Memory B cell (primary cell): ENCODE data around the gene MYLK.
"Not testable (repeated sequence)": the region's sequence is repeated elsewhere in the genome, so short reads cannot be mapped to it uniquely, and the experiment has no call there.

Experiments used
- ATAC-seq: fragments of 150-1000 bp; cut with Tn5 transposase; 2 replicates; pipeline ENCODE4 v1.10.0; 2021; ENCODE audit warnings: low read depth, mild to moderate bottlenecking, moderate library complexity
- DNase-seq, 2 donors: peaks; one replicate each; pipeline ENCODE4 v3.0.0; 2022; ENCODE audit warnings: low spot score in 2 of 2
- H3K27ac Mint-ChIP-seq: one replicate; pipeline ENCODE4 v1.8.0; 2022; ENCODE audit warnings: mild to moderate bottlenecking, moderate library complexity, mixed read lengths
- H3K27me3 Mint-ChIP-seq: one replicate; pipeline ENCODE4 v1.8.0; 2022; ENCODE audit warnings: mixed read lengths
- H3K36me3 Mint-ChIP-seq: one replicate; pipeline ENCODE4 v1.8.0; 2022; ENCODE audit warnings: mild to moderate bottlenecking, mixed read lengths
- H3K4me1 Mint-ChIP-seq: one replicate; pipeline ENCODE4 v1.8.0; 2022; ENCODE audit warnings: mixed read lengths
- H3K4me3 Mint-ChIP-seq: one replicate; pipeline ENCODE4 v1.8.0; 2022; ENCODE audit warnings: mild to moderate bottlenecking, moderate library complexity, mixed read lengths
- H3K9me3 Mint-ChIP-seq: one replicate; pipeline ENCODE4 v1.8.0; 2022; ENCODE audit warnings: mixed read lengths

Gene MYLK

DNA sequence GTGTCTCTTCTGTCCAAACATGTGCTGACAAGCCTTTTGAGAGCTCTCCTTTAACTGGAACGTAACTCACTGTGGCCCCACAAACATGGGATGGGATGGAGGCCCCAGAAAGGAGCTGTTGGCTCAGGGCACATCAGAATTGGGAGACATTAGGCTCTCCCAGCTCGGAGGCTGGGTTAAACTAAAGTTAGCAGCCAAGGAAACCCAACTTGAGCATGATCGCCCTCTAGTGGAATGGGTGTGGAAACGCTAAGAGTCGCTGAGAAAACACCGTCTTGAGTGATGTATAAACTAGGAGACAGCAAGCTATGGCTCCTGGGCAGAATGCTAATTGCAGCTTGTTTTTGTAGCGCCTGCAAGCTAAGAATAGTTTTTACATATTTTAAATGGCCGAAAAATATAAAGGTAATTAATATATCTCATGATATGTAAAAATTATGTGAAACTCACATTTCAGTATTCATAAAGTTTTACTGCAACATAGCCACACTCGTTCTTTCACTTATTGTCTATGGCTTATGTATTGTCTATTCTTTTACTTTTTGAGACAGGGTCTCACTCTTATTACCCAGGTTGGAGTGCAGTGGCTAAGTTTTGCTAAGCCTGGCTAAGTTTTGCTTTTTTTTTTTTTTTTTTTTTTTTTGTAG lies 160.5 kb downstream of the MYLK start:
- H3K36me3 Mint-ChIP-seq = no peaks in the 10 kb centered on the region
- no peak overlapping the region for H3K27ac Mint-ChIP-seq
- peak; percentile 60 for ATAC-seq
- peak; percentile 44 to 52 for DNase-seq
- no peaks in the 10 kb centered on the region for H3K9me3 Mint-ChIP-seq
- H3K27me3 Mint-ChIP-seq = peaks cover 12% of the 10 kb centered on the region
- no peak overlapping the region for H3K4me3 Mint-ChIP-seq
- H3K4me1 Mint-ChIP-seq = peaks cover 7% of the 10 kb centered on the region

- Mint-ChIP-seq H3K4me1 (peaks cover 7% of the 10 kb centered on the region), H3K4me3 (no peak overlapping the region), H3K27me3 (peaks cover 12% of the 10 kb centered on the region), H3K9me3 (no peaks in the 10 kb centered on the region), H3K36me3 (no peaks in the 10 kb centered on the region), H3K27ac (no peak overlapping the region)
- DNase-seq (no peak), ATAC-seq (no peak)
Observed at GRCh38 chr3:123723070-123723469, 161.1 kb downstream of the MYLK start.

DNA sequence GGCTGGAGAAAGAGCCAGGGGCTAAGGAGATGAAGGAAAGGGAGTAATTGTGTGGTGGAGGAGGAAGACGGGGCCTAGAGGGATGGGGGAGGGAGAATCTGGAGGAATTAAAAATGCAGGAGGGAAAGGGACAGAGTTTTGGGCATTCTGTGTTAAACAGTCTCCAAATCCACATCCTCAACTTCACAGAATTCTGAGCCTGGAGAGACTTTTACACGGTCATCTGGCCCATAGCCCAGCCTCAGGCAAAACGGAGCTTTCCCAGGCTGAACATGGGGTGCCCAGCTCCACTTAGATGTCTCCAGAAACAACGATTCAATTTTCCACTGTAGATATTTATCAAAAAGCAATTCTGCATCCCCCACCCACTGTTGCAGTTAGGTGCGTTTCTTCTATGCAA lies 161.7 kb downstream of the MYLK start:
- Mint-ChIP-seq H3K4me3 (no peak overlapping the region), H3K27ac (no peak overlapping the region), H3K4me1 (peaks cover 7% of the 10 kb centered on the region), H3K36me3 (no peaks in the 10 kb centered on the region), H3K9me3 (no peaks in the 10 kb centered on the region), H3K27me3 (peaks cover 8% of the 10 kb centered on the region)
- no peak for ATAC-seq
- no peak for DNase-seq

GRCh38 chr3:123722021-123722420 lies 162.1 kb downstream of the MYLK start:
- H3K4me3 Mint-ChIP-seq = no peak overlapping the region
- H3K4me1 Mint-ChIP-seq = peaks cover 7% of the 10 kb centered on the region
- ATAC-seq = no peak
- H3K27me3 Mint-ChIP-seq = peaks cover 6% of the 10 kb centered on the region
- no peak for DNase-seq
- no peaks in the 10 kb centered on the region for H3K9me3 Mint-ChIP-seq
- no peak overlapping the region for H3K27ac Mint-ChIP-seq
- H3K36me3 Mint-ChIP-seq = no peaks in the 10 kb centered on the region

DNA sequence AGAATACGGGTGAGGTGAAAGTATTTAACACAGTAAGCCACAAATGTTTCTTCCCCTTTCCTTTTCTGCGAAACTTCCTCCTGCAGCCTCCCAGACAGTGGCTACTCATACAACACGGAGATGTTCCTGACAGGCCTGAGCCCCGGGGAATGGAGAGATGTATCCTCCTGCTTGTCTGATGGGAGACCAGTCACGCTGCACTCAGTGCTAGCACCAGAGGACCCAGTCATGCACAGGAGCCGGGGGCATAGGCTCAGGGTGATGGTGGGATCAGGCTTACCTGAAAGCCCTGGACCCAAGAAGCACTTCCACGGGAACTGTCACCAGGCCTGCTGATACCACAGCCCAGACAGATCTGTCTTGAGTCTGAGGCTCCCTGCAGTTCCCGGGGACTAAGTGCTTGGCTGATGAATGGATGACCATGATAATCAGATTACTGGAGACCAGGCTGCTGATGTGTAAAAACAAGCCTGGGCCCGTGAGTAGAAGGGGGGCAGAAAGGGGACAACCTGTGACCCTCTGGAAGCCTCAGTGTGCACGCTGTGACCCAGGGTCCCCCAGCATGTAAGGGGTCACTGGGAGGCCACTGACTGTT lies 162.9 kb downstream of the MYLK start:
- H3K36me3 Mint-ChIP-seq, H3K27me3 Mint-ChIP-seq, H3K9me3 Mint-ChIP-seq, ATAC-seq, H3K27ac Mint-ChIP-seq, DNase-seq, H3K4me1 Mint-ChIP-seq, H3K4me3 Mint-ChIP-seq: not testable (repeated sequence)

GRCh38 chr3:123720638-123721037 lies 163.5 kb downstream of the MYLK start:
- no peak for DNase-seq
- H3K27me3 Mint-ChIP-seq = peaks cover 5% of the 10 kb centered on the region
- H3K9me3 Mint-ChIP-seq = no peaks in the 10 kb centered on the region
- no peak overlapping the region for H3K4me3 Mint-ChIP-seq
- H3K27ac Mint-ChIP-seq = no peak overlapping the region
- H3K36me3 Mint-ChIP-seq = no peaks in the 10 kb centered on the region
- peaks cover 7% of the 10 kb centered on the region for H3K4me1 Mint-ChIP-seq
- no peak for ATAC-seq

DNA sequence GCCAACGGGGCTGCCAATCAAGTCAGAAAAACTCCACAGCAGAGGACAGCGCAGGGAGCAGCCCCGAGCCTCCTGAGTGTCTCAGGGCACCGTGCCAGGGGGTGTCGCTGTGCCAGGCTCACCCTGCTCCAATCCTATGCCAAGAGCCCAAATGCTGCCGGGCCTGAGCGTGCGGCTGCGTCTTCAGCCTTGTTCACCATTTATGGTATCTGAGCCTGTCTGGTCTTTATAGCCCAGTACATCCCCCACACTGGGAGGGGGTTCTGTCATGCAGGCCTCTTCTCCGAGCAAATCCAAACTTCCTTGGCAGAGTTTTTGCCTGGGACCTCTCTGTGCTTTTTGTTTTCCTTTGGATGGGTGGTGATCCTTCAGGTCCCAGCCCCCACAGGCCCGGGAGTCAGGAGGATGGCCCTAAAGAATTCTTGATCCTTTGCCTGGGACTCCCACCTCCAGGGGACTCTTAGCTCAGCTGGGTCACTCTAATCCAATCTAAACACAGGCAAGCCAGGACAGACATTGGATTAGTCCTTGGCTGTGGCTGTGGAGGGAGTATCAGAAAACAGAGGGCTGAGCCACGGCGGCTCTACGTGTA lies 164.2 kb downstream of the MYLK start:
- no peak for DNase-seq
- peaks cover 5% of the 10 kb centered on the region for H3K27me3 Mint-ChIP-seq
- ATAC-seq = no peak

GRCh38 chr3:123719061-123719756 lies 164.9 kb downstream of the MYLK start:
- not testable (repeated sequence) for H3K9me3 Mint-ChIP-seq, H3K27me3 Mint-ChIP-seq, H3K36me3 Mint-ChIP-seq, H3K4me3 Mint-ChIP-seq, H3K27ac Mint-ChIP-seq
- H3K4me1 Mint-ChIP-seq = peaks cover 10% of the 10 kb centered on the region
- DNase-seq (peak; percentile 31 to 43), ATAC-seq (peak; percentile 59)

More for the DNA sequence above, 164.2 kb downstream of the MYLK start:
- peaks cover 7% of the 10 kb centered on the region for H3K4me1 Mint-ChIP-seq
- no peak overlapping the region for H3K27ac Mint-ChIP-seq
- H3K9me3 Mint-ChIP-seq = no peaks in the 10 kb centered on the region
- no peak overlapping the region for H3K4me3 Mint-ChIP-seq
- H3K36me3 Mint-ChIP-seq = no peaks in the 10 kb centered on the region

GRCh38 chr3:123718108-123718507 lies 166.0 kb downstream of the MYLK start:
- Mint-ChIP-seq H3K27ac (no peak overlapping the region), H3K4me1 (peaks cover 8% of the 10 kb centered on the region), H3K27me3 (peaks cover 9% of the 10 kb centered on the region), H3K9me3 (no peaks in the 10 kb centered on the region), H3K4me3 (no peak overlapping the region), H3K36me3 (no peaks in the 10 kb centered on the region)
- no peak for DNase-seq
- no peak for ATAC-seq

DNA sequence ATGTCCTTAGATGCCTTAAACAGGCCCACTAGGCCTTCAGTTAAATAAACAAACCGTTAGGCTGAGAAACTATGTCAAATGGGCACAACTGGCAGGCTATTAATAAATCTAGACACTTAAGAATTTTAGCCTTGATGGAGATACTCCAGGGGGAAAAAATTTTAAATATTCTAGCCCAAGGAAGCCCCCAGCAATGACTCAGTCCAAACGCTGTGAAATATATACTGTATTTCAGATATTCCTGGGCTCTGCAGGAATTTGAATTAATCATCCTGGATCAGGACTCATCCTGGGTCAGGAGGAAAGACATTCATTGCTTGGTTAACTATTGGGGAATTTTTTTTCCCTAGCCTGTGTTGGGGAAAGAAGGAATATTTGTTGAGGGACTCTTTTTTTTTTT lies 166.7 kb downstream of the MYLK start:
- DNase-seq, H3K36me3 Mint-ChIP-seq, H3K4me3 Mint-ChIP-seq, H3K27me3 Mint-ChIP-seq, H3K9me3 Mint-ChIP-seq, H3K4me1 Mint-ChIP-seq, ATAC-seq, H3K27ac Mint-ChIP-seq: not testable (repeated sequence)

GRCh38 chr3:123716411-123716810 lies 167.7 kb downstream of the MYLK start:
- H3K4me3 Mint-ChIP-seq = no peak overlapping the region
- no peaks in the 10 kb centered on the region for H3K9me3 Mint-ChIP-seq
- peaks cover 4% of the 10 kb centered on the region for H3K27me3 Mint-ChIP-seq
- no peak overlapping the region for H3K27ac Mint-ChIP-seq
- DNase-seq (no peak), ATAC-seq (no peak)
- H3K36me3 Mint-ChIP-seq = no peaks in the 10 kb centered on the region
- H3K4me1 Mint-ChIP-seq = peaks cover 8% of the 10 kb centered on the region

DNA sequence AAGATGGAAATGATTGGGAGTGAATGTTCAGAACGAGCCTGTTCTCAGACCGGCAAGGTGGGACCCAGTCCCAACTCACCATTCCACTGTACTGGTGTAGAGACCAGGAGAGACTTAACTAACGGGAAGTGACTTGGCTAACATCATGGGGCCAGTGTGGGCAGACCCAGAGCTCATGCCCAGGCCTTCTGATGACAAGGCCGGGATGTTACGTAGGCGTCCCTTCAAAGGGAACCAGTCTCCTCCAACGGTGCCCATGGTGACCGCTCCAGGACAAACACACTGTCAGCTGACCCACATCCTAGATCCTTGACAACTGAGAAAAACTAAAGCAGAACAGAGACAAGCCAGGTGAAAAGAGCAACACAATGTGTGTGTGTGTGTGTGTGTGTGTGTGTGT lies 170.9 kb downstream of the MYLK start:
- ATAC-seq (no peak), DNase-seq (no peak)
- H3K36me3 Mint-ChIP-seq = no peaks in the 10 kb centered on the region
- no peaks in the 10 kb centered on the region for H3K9me3 Mint-ChIP-seq
- H3K4me3 Mint-ChIP-seq = no peak overlapping the region
- no peak overlapping the region for H3K27ac Mint-ChIP-seq
- H3K4me1 Mint-ChIP-seq = peaks cover 4% of the 10 kb centered on the region
- H3K27me3 Mint-ChIP-seq = peaks cover 8% of the 10 kb centered on the region

GRCh38 chr3:123712077-123712860 lies 171.9 kb downstream of the MYLK start:
- no peaks in the 10 kb centered on the region for H3K9me3 Mint-ChIP-seq
- ATAC-seq (no peak), DNase-seq (no peak)
- H3K4me1 Mint-ChIP-seq = peaks cover 4% of the 10 kb centered on the region
- no peak overlapping the region for H3K27ac Mint-ChIP-seq
- no peaks in the 10 kb centered on the region for H3K36me3 Mint-ChIP-seq
- H3K4me3 Mint-ChIP-seq = no peak overlapping the region
- H3K27me3 Mint-ChIP-seq = peaks cover 9% of the 10 kb centered on the region

- Mint-ChIP-seq H3K36me3 (no peaks in the 10 kb centered on the region), H3K4me1 (peaks cover 4% of the 10 kb centered on the region), H3K9me3 (no peaks in the 10 kb centered on the region), H3K27me3 (peaks cover 10% of the 10 kb centered on the region), H3K4me3 (no peak overlapping the region), H3K27ac (no peak overlapping the region)
- DNase-seq (no peak), ATAC-seq (no peak)
Observed at GRCh38 chr3:123711356-123711755, 172.8 kb downstream of the MYLK start.
